Common myeloid progenitor, CD34-positive (primary cell): Measurements from ENCODE around the gene CREB5.

Experiments
- CTCF ChIA-PET: fragments of 350-600 bp; sonication (Branson Sonifier 250); formaldehyde crosslinking; loops from one replicate; lab custom pipeline; 2021; ENCODE audit warnings: antibody characterized with exemption; lab: Charles Lee
- POLR2A ChIA-PET: fragments of 350-600 bp; sonication (Branson Sonifier 250); formaldehyde crosslinking; loops from one replicate; lab custom pipeline; 2021; ENCODE audit warnings: antibody characterized with exemption; lab: Charles Lee
- DNase-seq, 3 donors: peaks; one replicate each; pipeline versions ENCODE4 v3.0.0 to v3.0.0-alpha.2; 2013
- H3K27ac ChIP-seq, 2 experiments: 1 replicate in 1 of 2; 2 replicates in 1 of 2; pipeline ENCODE4 v1.7.0; 2013; ENCODE audit warnings: inconsistent platforms in 2 of 2, low read length in 2 of 2, mild to moderate bottlenecking in 2 of 2, low read depth in 1 of 2, moderate library complexity in 1 of 2; ENCODE audit not compliant: severe bottlenecking in 2 of 2, insufficient read depth in 1 of 2, poor library complexity in 1 of 2
- H3K27me3 ChIP-seq, 5 experiments: replicated peaks in 2 of 5; 1 replicate in 3 of 5; 2 replicates in 2 of 5; pipeline versions ENCODE4 v1.6.1 to v1.7.0; 2013; ENCODE audit warnings: low read length in 4 of 5, mild to moderate bottlenecking in 2 of 5, moderate library complexity in 2 of 5, inconsistent platforms in 1 of 5; ENCODE audit not compliant: insufficient read depth in 5 of 5, control insufficient read depth in 4 of 5
- H3K36me3 ChIP-seq, 4 experiments: 1 replicate in 2 of 4; 2 replicates in 2 of 4; pipeline versions ENCODE4 v1.6.1 to v1.7.0; 2013; ENCODE audit warnings: low read length in 3 of 4, control low read depth in 1 of 4, mild to moderate bottlenecking in 1 of 4; ENCODE audit not compliant: control insufficient read depth in 4 of 4, insufficient read depth in 4 of 4
- H3K4me1 ChIP-seq, 4 experiments: 1 replicate in 3 of 4; 2 replicates in 1 of 4; pipeline versions ENCODE4 v1.6.1 to v1.7.1; 2013; ENCODE audit warnings: low read length in 3 of 4, mild to moderate bottlenecking in 3 of 4, control low read depth in 1 of 4, inconsistent platforms in 1 of 4, moderate library complexity in 1 of 4; ENCODE audit not compliant: control insufficient read depth in 4 of 4, insufficient read depth in 4 of 4; ENCODE audit errors: control extremely low read depth in 1 of 4
- H3K4me3 ChIP-seq, 7 experiments: 1 replicate in 4 of 7; 2 replicates in 3 of 7; pipeline versions ENCODE4 v1.5.1 to v1.7.0; 2013; ENCODE audit warnings: mild to moderate bottlenecking in 7 of 7, low read length in 6 of 7, moderate library complexity in 6 of 7, inconsistent platforms in 2 of 7, low read depth in 2 of 7, control low read depth in 1 of 7; ENCODE audit not compliant: insufficient read depth in 4 of 7, control insufficient read depth in 1 of 7; ENCODE audit errors: extremely low read depth in 1 of 7
- H3K9me3 ChIP-seq, 5 experiments: 1 replicate in 4 of 5; 2 replicates in 1 of 5; pipeline versions ENCODE4 v1.6.1 to v1.7.1; 2013; ENCODE audit warnings: low read length in 4 of 5, mild to moderate bottlenecking in 2 of 5, inconsistent platforms in 1 of 5, low read depth in 1 of 5, moderate library complexity in 1 of 5; ENCODE audit not compliant: control insufficient read depth in 4 of 5, insufficient read depth in 2 of 5; ENCODE audit errors: control extremely low read depth in 1 of 5
- whole genome bisulfite sequencing: methylation state at CpG from one replicate; pipeline ENCODE4 v1.1.5; 2013; ENCODE audit not compliant: insufficient coverage; 5-methylcytosine and 5-hydroxymethylcytosine counted together

Gene CREB5

DNA sequence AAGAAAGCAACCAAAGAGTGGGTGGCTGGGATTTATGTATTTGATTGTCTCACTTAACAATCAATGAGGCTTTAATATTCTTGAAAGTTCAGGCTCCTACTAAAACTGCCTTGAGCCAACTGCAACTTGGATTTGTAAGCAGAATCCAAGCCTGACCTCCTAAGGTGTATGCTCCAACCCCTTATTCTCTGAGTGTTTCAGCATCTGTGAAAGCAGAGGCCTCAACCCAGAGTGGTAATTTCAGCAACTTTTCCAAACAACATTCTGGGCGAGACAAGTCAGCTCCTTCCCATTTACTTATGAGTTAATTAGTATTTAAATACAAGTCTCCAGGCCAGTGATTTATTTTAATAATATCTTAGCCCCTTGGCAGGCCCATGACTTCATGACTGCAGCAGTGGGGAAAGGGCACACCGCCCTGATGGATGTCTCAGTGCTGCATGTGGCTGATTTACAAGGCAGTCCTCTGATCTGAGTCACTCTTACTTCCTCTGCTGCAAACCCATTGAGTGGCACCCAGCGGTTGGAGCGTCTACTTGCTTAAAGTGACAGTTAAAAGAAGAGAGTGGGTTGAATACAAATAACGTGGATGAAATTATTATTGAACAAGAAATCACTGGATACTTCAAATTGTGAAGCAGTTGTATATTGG is 336.7 kb downstream of the CREB5 start:
- CTCF ChIA-PET = no interaction called here
- DNase-seq = peak; percentile 25 to 76 (median 54)

DNA sequence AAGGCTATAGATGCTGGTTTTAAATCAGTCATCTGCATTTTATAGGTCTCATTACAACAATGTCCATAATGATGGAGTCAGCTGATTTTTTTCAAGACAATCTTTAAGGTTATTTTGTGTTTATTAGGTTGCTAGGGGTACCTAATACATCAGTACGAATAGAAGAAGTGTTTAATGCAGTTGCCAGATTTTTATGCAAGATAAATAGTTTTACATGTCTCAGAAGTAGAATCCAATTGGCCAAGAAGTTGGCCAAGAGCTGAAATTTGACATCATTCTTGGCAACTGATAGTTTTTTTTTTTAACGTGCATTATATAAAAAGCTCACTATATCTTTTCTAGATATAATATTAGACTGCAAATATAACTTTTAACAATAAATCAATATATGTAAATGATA is 337.3 kb downstream of the CREB5 start:
- POLR2A ChIA-PET = no interaction called here
- CTCF ChIA-PET = no interaction called here

More for the DNA sequence above, 336.7 kb downstream of the CREB5 start:
- Histone ChIP-seq H3K4me1 (no peaks in the 10 kb centered on the region), H3K27me3 (no peaks in the 10 kb centered on the region), H3K4me3 (no peak overlapping the region), H3K36me3 (no peaks in the 10 kb centered on the region), H3K27ac (no peak overlapping the region), H3K9me3 (no peaks in the 10 kb centered on the region)
- POLR2A ChIA-PET = no interaction called here
- WGBS = 47% methylated on average over 4 of the region's 5 CpGs

DNA sequence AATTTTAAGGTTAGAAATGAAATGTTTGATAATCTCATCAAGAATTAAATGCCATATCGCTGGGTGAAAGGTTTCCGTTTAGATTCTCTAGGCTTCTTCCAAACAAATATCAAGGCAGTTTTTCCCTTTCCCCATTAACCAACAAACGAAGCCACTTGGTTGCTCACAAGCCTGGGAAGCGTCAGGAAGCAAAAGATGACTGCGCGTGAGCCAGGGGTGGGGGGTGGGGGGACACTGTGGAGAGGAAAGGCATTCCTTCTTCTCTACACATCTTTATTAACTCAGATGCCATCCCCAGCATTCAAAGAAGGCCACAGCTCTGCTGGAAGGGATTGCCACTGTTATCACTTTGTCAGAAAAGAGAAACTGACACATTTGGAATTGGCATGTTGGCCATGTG is 338.7 kb downstream of the CREB5 start:
- no peaks in the 10 kb centered on the region for H3K27me3 ChIP-seq
- CTCF ChIA-PET = no interaction called here

More for the DNA sequence above, 337.3 kb downstream of the CREB5 start:
- no peak for DNase-seq
- no peak overlapping the region for H3K4me3 ChIP-seq
- 100% methylated on average over 1 of the region's 2 CpGs for WGBS
- H3K9me3 ChIP-seq = no peaks in the 10 kb centered on the region
- H3K27ac ChIP-seq = no peak overlapping the region
- no peaks in the 10 kb centered on the region for H3K4me1 ChIP-seq
- H3K27me3 ChIP-seq = no peaks in the 10 kb centered on the region
- no peaks in the 10 kb centered on the region for H3K36me3 ChIP-seq

DNA sequence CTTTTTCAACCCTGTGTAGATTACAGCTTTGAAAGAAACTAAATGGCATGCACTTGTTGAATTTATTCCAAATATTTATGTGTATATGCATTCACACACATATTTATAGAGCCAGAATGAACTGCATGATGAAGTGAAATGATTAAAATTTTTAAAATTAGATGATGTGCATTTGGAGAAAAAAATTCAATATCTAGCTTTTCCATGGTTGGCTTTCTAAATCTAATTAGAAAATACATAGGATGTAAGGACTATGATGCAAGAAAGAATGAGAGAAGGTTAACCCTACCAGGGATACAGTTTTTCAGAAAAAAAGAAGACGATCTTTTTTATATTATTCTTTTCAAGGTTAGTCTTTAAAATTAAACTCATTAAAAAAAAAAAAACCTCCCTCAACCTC is 341.3 kb downstream of the CREB5 start:
- Histone ChIP-seq H3K27ac (no peak overlapping the region), H3K4me3 (no peak overlapping the region), H3K9me3 (no peaks in the 10 kb centered on the region), H3K27me3 (peaks cover 0 to 2% (median 0%) of the 10 kb centered on the region in 5 experiments), H3K4me1 (no peaks in the 10 kb centered on the region), H3K36me3 (no peaks in the 10 kb centered on the region)
- no peak for DNase-seq
- POLR2A ChIA-PET = no interaction called here
- CTCF ChIA-PET = no interaction called here
- WGBS = no CpG with 5 or more reads among the region's 1 CpG

More for the DNA sequence above, 338.7 kb downstream of the CREB5 start:
- H3K27ac ChIP-seq = no peak overlapping the region
- POLR2A ChIA-PET = no interaction called here
- H3K4me3 ChIP-seq = no peak overlapping the region
- H3K36me3 ChIP-seq = no peaks in the 10 kb centered on the region
- no peaks in the 10 kb centered on the region for H3K9me3 ChIP-seq
- no CpG with 5 or more reads among the region's 6 CpGs for WGBS
- DNase-seq = no peak
- no peaks in the 10 kb centered on the region for H3K4me1 ChIP-seq

DNA sequence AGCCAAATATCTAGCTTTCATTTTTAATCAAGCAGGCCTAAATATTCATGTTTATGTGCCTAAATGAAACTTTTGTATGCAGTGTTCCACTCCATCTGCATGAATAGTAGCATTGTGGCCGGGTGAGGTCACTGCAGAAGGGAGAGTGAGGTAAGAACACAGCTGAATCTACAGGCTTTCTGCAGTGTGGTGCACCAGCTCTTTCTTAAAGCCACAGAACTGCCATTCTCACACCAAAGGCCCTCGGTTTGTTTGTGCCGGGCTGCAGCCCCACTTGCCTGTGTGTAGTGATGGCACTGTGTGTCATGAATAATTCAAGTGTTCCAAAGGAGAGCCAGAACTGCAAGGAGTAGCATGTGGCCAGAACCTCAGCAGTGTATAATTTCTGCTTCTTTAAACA is 341.7 kb downstream of the CREB5 start:
- H3K4me3 ChIP-seq = no peak overlapping the region
- no peaks in the 10 kb centered on the region for H3K9me3 ChIP-seq
- POLR2A ChIA-PET = no interaction called here
- CTCF ChIA-PET = no interaction called here
- DNase-seq = no peak
- H3K36me3 ChIP-seq = no peaks in the 10 kb centered on the region
- H3K27me3 ChIP-seq = peaks cover 0 to 5% (median 0%) of the 10 kb centered on the region in 5 experiments
- WGBS = 100% methylated on average over 1 of the region's 3 CpGs
- H3K27ac ChIP-seq = no peak overlapping the region
- H3K4me1 ChIP-seq = no peaks in the 10 kb centered on the region

DNA sequence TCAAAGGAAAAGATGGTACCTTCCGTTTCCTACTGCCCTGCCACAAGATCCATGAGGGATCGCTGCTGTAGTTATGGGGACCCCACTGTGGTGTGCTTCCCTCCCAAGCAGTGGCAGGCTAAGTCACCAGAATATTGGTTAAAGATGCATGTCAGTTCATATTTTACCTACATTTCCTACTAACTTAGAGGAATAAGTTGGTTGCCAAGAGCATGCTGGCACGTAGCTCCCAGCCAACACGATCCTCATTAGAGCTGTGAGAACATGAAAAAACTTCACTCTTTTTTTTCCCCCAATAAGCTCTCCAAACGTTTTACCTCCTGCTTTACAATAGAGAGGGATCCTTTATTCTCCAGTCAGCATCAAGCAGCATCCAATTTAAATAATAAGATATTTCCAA is 342.1 kb downstream of the CREB5 start:
- no peak overlapping the region for H3K27ac ChIP-seq
- H3K36me3 ChIP-seq = no peaks in the 10 kb centered on the region
- ChIA-PET CTCF (no interaction called here), POLR2A (no interaction called here)
- peaks cover 0 to 5% (median 0%) of the 10 kb centered on the region in 5 experiments for H3K27me3 ChIP-seq
- no peak for DNase-seq
- H3K4me3 ChIP-seq = no peak overlapping the region
- no peaks in the 10 kb centered on the region for H3K9me3 ChIP-seq
- no peaks in the 10 kb centered on the region for H3K4me1 ChIP-seq
- 81% methylated on average over 3 of the region's 5 CpGs for WGBS

DNA sequence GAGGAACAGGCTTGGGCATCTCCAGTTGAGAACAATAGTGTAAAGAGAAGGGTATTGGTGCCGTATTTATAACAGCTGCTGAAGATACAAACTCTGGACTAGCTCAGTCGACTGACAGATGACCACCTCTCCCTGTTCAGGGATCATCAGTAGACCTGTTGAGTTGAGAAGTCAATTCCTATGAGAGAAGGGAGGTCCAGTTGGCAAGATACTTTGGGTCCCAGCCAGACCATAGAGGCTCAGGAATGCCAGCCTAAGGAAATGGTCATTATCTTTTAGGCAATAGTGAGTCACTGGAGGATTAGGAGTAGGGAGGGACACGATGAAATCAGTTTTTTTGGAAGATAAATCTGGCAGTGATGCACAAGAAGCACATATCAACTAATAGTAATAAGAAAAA is 342.9 kb downstream of the CREB5 start:
- POLR2A ChIA-PET = no interaction called here
- 94% methylated on average over 2 of the region's 3 CpGs for WGBS
- Histone ChIP-seq H3K36me3 (no peaks in the 10 kb centered on the region), H3K9me3 (no peaks in the 10 kb centered on the region), H3K4me3 (no peak overlapping the region), H3K4me1 (no peaks in the 10 kb centered on the region), H3K27me3 (peaks cover 0 to 5% (median 0%) of the 10 kb centered on the region in 5 experiments), H3K27ac (no peak overlapping the region)
- DNase-seq = no peak
- CTCF ChIA-PET = no interaction called here
